Measurements from ENCODE around the gene TTC33.
"Not testable (repeated sequence)": the region's sequence is repeated elsewhere in the genome, so short reads cannot be mapped to it uniquely, and the experiment has no call there.

The TTC33 gene

DNA sequence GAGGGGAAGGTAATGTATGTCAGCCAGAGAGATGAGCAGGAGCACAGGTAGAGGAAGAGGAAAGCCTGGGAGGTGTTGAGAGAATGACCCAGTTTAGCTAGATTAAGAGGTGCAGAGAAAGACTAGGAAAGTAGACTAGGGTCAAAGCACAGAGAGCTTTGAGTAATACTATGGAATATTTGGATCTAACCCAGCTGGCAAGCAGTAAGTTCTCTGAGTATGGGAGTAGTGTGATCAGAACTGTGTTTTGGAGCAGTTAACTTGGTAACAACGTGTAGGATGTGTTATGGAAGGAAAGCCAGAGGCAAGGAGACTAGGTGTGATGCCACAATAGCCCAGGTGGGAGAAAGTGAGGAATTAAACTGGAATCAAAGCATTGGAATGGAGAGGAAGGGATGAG lies 160.9 kb downstream of the TTC33 start:
- H3K4me3 ChIP-seq (ENCODE audit: control insufficient read depth, low read depth, low read length), result no peak overlapping the region
- TF ChIP-seq, protein P1, sequence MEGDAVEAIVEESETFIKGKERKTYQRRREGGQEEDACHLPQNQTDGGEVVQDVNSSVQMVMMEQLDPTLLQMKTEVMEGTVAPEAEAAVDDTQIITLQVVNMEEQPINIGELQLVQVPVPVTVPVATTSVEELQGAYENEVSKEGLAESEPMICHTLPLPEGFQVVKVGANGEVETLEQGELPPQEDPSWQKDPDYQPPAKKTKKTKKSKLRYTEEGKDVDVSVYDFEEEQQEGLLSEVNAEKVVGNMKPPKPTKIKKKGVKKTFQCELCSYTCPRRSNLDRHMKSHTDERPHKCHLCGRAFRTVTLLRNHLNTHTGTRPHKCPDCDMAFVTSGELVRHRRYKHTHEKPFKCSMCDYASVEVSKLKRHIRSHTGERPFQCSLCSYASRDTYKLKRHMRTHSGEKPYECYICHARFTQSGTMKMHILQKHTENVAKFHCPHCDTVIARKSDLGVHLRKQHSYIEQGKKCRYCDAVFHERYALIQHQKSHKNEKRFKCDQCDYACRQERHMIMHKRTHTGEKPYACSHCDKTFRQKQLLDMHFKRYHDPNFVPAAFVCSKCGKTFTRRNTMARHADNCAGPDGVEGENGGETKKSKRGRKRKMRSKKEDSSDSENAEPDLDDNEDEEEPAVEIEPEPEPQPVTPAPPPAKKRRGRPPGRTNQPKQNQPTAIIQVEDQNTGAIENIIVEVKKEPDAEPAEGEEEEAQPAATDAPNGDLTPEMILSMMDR (IDR thresholded peaks at IDR 0.05; ENCODE audit: control insufficient read depth, insufficient read depth, low read depth, low read length, missing control alignments), result no peak
- DNase-seq (ENCODE audit: low read depth), result no peak

GRCh38 chr5:40591727-40592396 lies 163.9 kb downstream of the TTC33 start:
- not testable (repeated sequence) for H3K4me3 ChIP-seq (ENCODE audit: control insufficient read depth, low read depth, low read length); DNase-seq (ENCODE audit: low read depth)

GRCh38 chr5:40587376-40587775 lies 168.4 kb downstream of the TTC33 start:
- DNase-seq (ENCODE audit: low read depth), result no peak
- H3K4me3 ChIP-seq (ENCODE audit: control insufficient read depth, low read depth, low read length), result no peak overlapping the region
- TF ChIP-seq, protein P1 (IDR thresholded peaks at IDR 0.05; ENCODE audit: control insufficient read depth, insufficient read depth, low read depth, low read length, missing control alignments), result no peak

- TF ChIP-seq, protein P1 (IDR thresholded peaks at IDR 0.05; ENCODE audit: control insufficient read depth, insufficient read depth, low read depth, low read length, missing control alignments), result no peak
- DNase-seq (ENCODE audit: low read depth), result no peak
- H3K4me3 ChIP-seq (ENCODE audit: control insufficient read depth, low read depth, low read length), result no peak overlapping the region
Observed at GRCh38 chr5:40585537-40586267, 170.1 kb downstream of the TTC33 start.

DNA sequence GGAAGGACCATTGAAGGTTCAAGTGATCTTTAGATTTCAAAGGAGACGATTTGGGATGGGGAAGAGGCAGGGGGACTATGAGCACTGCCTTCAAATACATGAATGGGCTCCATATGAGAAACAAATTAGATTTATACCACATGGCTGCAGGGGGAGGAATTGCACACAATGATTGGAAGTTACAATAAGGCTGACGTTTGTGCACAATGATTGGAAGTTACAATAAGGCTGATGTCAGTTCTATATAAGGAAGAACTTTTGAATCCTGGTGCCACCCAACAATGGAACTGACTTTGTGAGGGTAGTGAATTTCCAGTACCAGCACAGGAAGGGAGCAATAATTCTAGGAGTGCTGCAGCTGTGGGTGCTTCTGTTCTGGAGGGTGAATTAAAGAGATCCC lies 171.7 kb downstream of the TTC33 start:
- TF ChIP-seq, protein P1 (IDR thresholded peaks at IDR 0.05; ENCODE audit: control insufficient read depth, insufficient read depth, low read depth, low read length, missing control alignments), result no peak
- no peak for DNase-seq (ENCODE audit: low read depth)
- H3K4me3 ChIP-seq (ENCODE audit: control insufficient read depth, low read depth, low read length), result no peak overlapping the region

GRCh38 chr5:40578501-40579451 lies 177.0 kb downstream of the TTC33 start:
- no peak overlapping the region for H3K4me3 ChIP-seq (ENCODE audit: control insufficient read depth, low read depth, low read length)
- DNase-seq (ENCODE audit: low read depth), result no peak
- TF ChIP-seq, protein P1 (IDR thresholded peaks at IDR 0.05; ENCODE audit: control insufficient read depth, insufficient read depth, low read depth, low read length, missing control alignments), result no peak

Measured in AG09309 (cell line).